Psoas muscle (tissue), 8 donors: ENCODE measurements around the gene SYT9. TPM values are rescaled to one million over a fixed set of nuclear protein-coding genes. Genes with fewer than 3 reads are reported as not detected.

Source experiments
- ATAC-seq, 4 donors: fragments of 200-7000 bp; cut with Tn5 transposase; one replicate each; pipeline ENCODE4 v1.9.1; 2020; ENCODE audit warnings: moderate library complexity in 3 of 4, mild to moderate bottlenecking in 2 of 4
- DNase-seq, 2 donors: peaks; one replicate each; pipeline ENCODE4 v3.0.0-alpha.2; 2020
- H3K27ac ChIP-seq: fragments of 200-600 bp; one replicate; pipeline ENCODE4 v1.8.0; 2022
- H3K27me3 ChIP-seq, 3 donors: fragments of 200-600 bp in 1 of 3; one replicate each; pipeline versions ENCODE4 v1.6.1 to v1.8.0; 2013 to 2022; ENCODE audit warnings: low read length in 2 of 3, mild to moderate bottlenecking in 2 of 3, moderate library complexity in 1 of 3; ENCODE audit not compliant: insufficient read depth in 3 of 3
- H3K36me3 ChIP-seq, 2 donors: fragments of 200-600 bp in 1 of 2; one replicate each; pipeline versions ENCODE4 v1.6.1 to v1.8.0; 2013 to 2022; ENCODE audit warnings: low read depth in 1 of 2, mild to moderate bottlenecking in 1 of 2, moderate library complexity in 1 of 2; ENCODE audit not compliant: insufficient read depth in 1 of 2
- H3K4me1 ChIP-seq: fragments of 200-600 bp; one replicate; pipeline ENCODE4 v1.8.0; 2022
- H3K4me3 ChIP-seq: fragments of 200-600 bp; one replicate; pipeline ENCODE4 v1.8.0; 2022; ENCODE audit warnings: mild to moderate bottlenecking
- H3K9me3 ChIP-seq: fragments of 200-600 bp; one replicate; pipeline ENCODE4 v1.8.0; 2022
- CTCF ChIP-seq: fragments of 200-600 bp; IDR thresholded peaks from one replicate; pipeline ENCODE4 v1.8.0; 2022; ENCODE audit warnings: antibody characterized with exemption
- WGBS, 3 donors: extraction: QIAGEN DNeasy Blood & Tissue Kit; methylation state at CpG; one replicate each; pipeline versions ENCODE4 v1.1.6 to v1.1.7; 2013; 5-methylcytosine and 5-hydroxymethylcytosine counted together
- intact Hi-C, 2 donors: fragments of 100-400 bp; cut with DNase I; formaldehyde crosslinking; loops; one replicate each; pipeline versions ENCODE4 v1.11.0 to v1.14.2; 2022
- polyA plus RNA-seq, 3 donors: library from polyadenylated mRNA; stranded (reverse); fragments of 200-250 nt; gene quantifications; one replicate each; pipeline ENCODE4 v1.2.3, GENCODE V29; 2013
- total RNA-seq, 4 donors: library from RNA; stranded (reverse); fragmentation: NEBNext Ultra II Directional in 2 of 4; extraction: Animal tissue kit (Norgen Biotek cat#: 25700) in 2 of 4; gene quantifications; one replicate each; pipeline versions ENCODE4 v1.2.1 to v1.2.4, GENCODE V29; 2021 to 2023
- donor health status: healthy with polysubstance abuse.
- donor health status: DM: no; HTN: no; CAD: no; lungs with moderate emphysema.
- donor health status: Bipolar disorder and iron deficiency.
- donor health status: healthy.
- donor health status: DM: yes; HTN: yes; CAD: no.
- donor health status: DM: no; HTN: no; CAD: no.
- donor health status: DM: no; HTN: no; CAD: no.
- donor health status: DM: yes; HTN: yes; CAD: no.

The SYT9 gene
- total and polyA plus RNA-seq, 7 donors = 0.03 TPM; not detected in 5

GRCh38 chr11:7498193-7498592 lies 246.5 kb downstream of the SYT9 start:
- intact Hi-C loops = no loop called here
- WGBS, 3 donors = 80 to 88% (median 87%) methylated on average over 4 of the region's 4 CpGs
- DNase-seq = no peak
- H3K27me3 ChIP-seq = no peaks in the 10 kb centered on the region
- ATAC-seq = no peak
- no peak overlapping the region for H3K27ac ChIP-seq
- no peaks in the 10 kb centered on the region for H3K4me1 ChIP-seq
- H3K9me3 ChIP-seq = no peaks in the 10 kb centered on the region
- peaks cover 0 to 19% of the 10 kb centered on the region in 2 donors for H3K36me3 ChIP-seq
- H3K4me3 ChIP-seq = no peak overlapping the region
- TF ChIP-seq CTCF = no peak

- no peak overlapping the region for H3K27ac ChIP-seq
- no peaks in the 10 kb centered on the region for H3K9me3 ChIP-seq
- no peak overlapping the region for H3K4me3 ChIP-seq
- H3K4me1 ChIP-seq = no peaks in the 10 kb centered on the region
- intact Hi-C loops = no loop called here
- H3K36me3 ChIP-seq = peaks cover 0 to 20% of the 10 kb centered on the region in 2 donors
- no peak for DNase-seq
- TF ChIP-seq CTCF = no peak
- WGBS, 3 donors = 97 to 100% (median 99%) methylated on average over 1 of the region's 1 CpG
- ATAC-seq = no peak
- no peaks in the 10 kb centered on the region for H3K27me3 ChIP-seq
These were observed 247.4 kb downstream of the SYT9 start for GRCh38 chr11:7499081-7499480.

- intact Hi-C loops = no loop called here
- no peak for ATAC-seq
- H3K36me3 ChIP-seq = peaks cover 0 to 26% of the 10 kb centered on the region in 2 donors
- 97 to 98% (median 97%) methylated on average over 3 of the region's 3 CpGs for WGBS, 3 donors
- H3K4me3 ChIP-seq = no peak overlapping the region
- no peak overlapping the region for H3K27ac ChIP-seq
- H3K4me1 ChIP-seq = no peaks in the 10 kb centered on the region
- TF ChIP-seq CTCF = no peak
- no peak for DNase-seq
- H3K27me3 ChIP-seq = no peaks in the 10 kb centered on the region
- no peaks in the 10 kb centered on the region for H3K9me3 ChIP-seq
These were observed 248.5 kb downstream of the SYT9 start for GRCh38 chr11:7500251-7500650.

- no peak for ATAC-seq
- intact Hi-C loops = no loop called here
- H3K36me3 ChIP-seq = peaks cover 0 to 26% of the 10 kb centered on the region in 2 donors
These were observed 249.5 kb downstream of the SYT9 start for GRCh38 chr11:7501251-7501650.

More at GRCh38 chr11:7501251-7501650, 249.5 kb downstream of the SYT9 start:
- WGBS, 3 donors = 74 to 81% (median 79%) methylated on average over 3 of the region's 3 CpGs
- Histone ChIP-seq H3K4me1 (no peaks in the 10 kb centered on the region), H3K4me3 (no peak overlapping the region), H3K9me3 (no peaks in the 10 kb centered on the region), H3K27me3 (no peaks in the 10 kb centered on the region), H3K27ac (no peak overlapping the region)
- no peak for DNase-seq
- no peak for TF ChIP-seq CTCF
